ENCODE results near the gene RPS6KC1. TPM values are rescaled to one million over a fixed set of nuclear protein-coding genes. Genes with fewer than 3 reads are reported as not detected.

RPS6KC1 gene
- total RNA-seq, 1 donor from 2014 or later: 32.6 TPM

DNA sequence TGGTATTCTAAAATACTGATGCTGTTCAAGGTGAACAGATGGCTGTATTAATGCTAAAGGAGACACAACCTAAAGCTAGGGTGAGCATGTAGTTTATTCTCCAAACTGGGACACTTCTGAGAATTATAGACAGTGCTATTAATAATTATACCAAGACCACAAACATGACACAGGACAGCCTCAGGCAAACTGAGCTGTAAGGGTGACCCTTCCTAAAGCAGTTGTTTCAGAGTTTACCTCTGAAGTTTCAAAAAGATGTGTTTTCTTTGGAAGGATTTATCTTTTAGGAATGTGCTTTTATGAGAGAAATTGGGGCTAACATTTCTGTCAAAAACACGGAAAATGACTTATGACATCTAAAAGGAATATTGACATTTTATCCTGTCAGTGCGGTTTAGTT, 68.8 kb downstream of the RPS6KC1 start:
- Mint-ChIP-seq H3K27me3 (ENCODE audit: insufficient read depth, low read depth) (no peaks in the 10 kb centered on the region), H3K4me3 (no peak overlapping the region), H3K4me1 (peaks cover 2% of the 10 kb centered on the region), H3K27ac (no peak overlapping the region), H3K9me3 (no peaks in the 10 kb centered on the region), H3K36me3 (no peaks in the 10 kb centered on the region)
- Histone ChIP-seq H3F3A (ENCODE audit: low read depth) (no peaks in the 10 kb centered on the region), H3K27me3 (no peaks in the 10 kb centered on the region), H3K27ac (no peak overlapping the region), H4K20me1 (ENCODE audit: low read depth) (no peaks in the 10 kb centered on the region), H3K4me2 (no peak overlapping the region), H3K79me2 (ENCODE audit: low read depth) (no peaks in the 10 kb centered on the region), H3K9me3 (ENCODE audit: low read depth) (no peaks in the 10 kb centered on the region), H3K36me3 (no peaks in the 10 kb centered on the region), H2AFZ (replicated peaks) (no peak overlapping the region), H3K4me1 (no peaks in the 10 kb centered on the region), H3K9ac (no peak overlapping the region), H3K4me3 (no peak overlapping the region)
- TF ChIP-seq EZH2 (IDR thresholded peaks at IDR 0.05) (no peak), EZH2phosphoT487 (IDR thresholded peaks at IDR 0.05) (no peak)
- TF ChIP-seq, protein P1, sequence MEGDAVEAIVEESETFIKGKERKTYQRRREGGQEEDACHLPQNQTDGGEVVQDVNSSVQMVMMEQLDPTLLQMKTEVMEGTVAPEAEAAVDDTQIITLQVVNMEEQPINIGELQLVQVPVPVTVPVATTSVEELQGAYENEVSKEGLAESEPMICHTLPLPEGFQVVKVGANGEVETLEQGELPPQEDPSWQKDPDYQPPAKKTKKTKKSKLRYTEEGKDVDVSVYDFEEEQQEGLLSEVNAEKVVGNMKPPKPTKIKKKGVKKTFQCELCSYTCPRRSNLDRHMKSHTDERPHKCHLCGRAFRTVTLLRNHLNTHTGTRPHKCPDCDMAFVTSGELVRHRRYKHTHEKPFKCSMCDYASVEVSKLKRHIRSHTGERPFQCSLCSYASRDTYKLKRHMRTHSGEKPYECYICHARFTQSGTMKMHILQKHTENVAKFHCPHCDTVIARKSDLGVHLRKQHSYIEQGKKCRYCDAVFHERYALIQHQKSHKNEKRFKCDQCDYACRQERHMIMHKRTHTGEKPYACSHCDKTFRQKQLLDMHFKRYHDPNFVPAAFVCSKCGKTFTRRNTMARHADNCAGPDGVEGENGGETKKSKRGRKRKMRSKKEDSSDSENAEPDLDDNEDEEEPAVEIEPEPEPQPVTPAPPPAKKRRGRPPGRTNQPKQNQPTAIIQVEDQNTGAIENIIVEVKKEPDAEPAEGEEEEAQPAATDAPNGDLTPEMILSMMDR (IDR thresholded peaks at IDR 0.05): no peak
- no peak for DNase-seq (ENCODE audit: low spot score)

DNA sequence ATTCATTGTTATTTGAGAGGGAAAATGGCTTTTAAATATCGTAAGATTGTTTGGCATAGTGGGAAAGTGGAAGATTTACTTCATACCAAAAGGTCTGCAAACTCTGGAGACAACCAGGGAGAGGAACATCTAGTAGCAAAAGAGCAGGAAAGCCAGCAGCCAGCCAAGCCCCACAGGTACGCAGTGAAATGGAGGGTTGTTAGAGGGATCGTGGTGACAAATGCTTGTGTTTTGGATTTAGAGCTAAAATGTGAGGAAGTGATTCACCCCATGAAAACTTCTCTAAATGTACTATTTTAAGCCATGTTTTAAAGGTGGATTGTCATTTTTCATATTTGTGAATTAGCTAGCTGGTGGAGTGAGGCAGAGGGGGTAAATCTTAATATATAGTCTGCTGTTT, 69.3 kb downstream of the RPS6KC1 start:
- no peak overlapping the region for H3K4me2 ChIP-seq
- H3F3A ChIP-seq (ENCODE audit: low read depth): no peaks in the 10 kb centered on the region
- H3K4me3 ChIP-seq: no peak overlapping the region
- no peaks in the 10 kb centered on the region for H3K4me1 ChIP-seq
- H3K9ac ChIP-seq: no peak overlapping the region
- no peaks in the 10 kb centered on the region for H4K20me1 ChIP-seq (ENCODE audit: low read depth)
- no peak overlapping the region for H3K27ac Mint-ChIP-seq
- DNase-seq (ENCODE audit: low spot score): no peak
- no peaks in the 10 kb centered on the region for H3K27me3 Mint-ChIP-seq (ENCODE audit: insufficient read depth, low read depth)
- H3K4me3 Mint-ChIP-seq: no peak overlapping the region
- TF ChIP-seq, protein P1 (IDR thresholded peaks at IDR 0.05): no peak
- no peak for TF ChIP-seq EZH2phosphoT487 (IDR thresholded peaks at IDR 0.05)
- no peak for TF ChIP-seq EZH2 (IDR thresholded peaks at IDR 0.05)
- no peak overlapping the region for H2AFZ ChIP-seq (replicated peaks)
- no peaks in the 10 kb centered on the region for H3K79me2 ChIP-seq (ENCODE audit: low read depth)
- no peak overlapping the region for H3K27ac ChIP-seq
- no peaks in the 10 kb centered on the region for H3K9me3 Mint-ChIP-seq
- no peaks in the 10 kb centered on the region for H3K36me3 ChIP-seq
- H3K9me3 ChIP-seq (ENCODE audit: low read depth): no peaks in the 10 kb centered on the region
- no peaks in the 10 kb centered on the region for H3K27me3 ChIP-seq
- peaks cover 2% of the 10 kb centered on the region for H3K4me1 Mint-ChIP-seq
- H3K36me3 Mint-ChIP-seq: no peaks in the 10 kb centered on the region

DNA sequence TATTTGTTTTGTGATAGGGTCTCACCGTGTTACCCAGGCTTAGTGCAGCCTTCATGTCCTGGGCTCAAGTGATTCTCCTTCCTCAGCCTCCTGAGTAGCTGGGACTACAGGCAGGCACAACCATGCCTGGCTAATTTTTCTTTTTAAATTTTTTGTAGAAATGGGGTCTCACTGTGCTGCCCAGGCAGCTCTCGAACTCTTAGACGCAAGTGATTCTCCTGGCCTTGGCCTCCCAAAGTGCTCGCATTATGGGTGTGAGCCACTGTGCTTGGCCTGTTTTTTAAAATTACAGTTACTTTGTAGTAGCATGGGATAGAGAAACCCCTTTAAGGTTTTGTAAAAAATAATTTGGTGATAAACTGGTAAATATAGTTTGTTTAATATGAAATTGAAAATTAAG, 69.9 kb downstream of the RPS6KC1 start:
- DNase-seq (ENCODE audit: low spot score): no peak
- no peak for TF ChIP-seq EZH2 (IDR thresholded peaks at IDR 0.05)
- no peak for TF ChIP-seq EZH2phosphoT487 (IDR thresholded peaks at IDR 0.05)
- TF ChIP-seq, protein P1 (IDR thresholded peaks at IDR 0.05): no peak
- no peak overlapping the region for H3K4me3 ChIP-seq
- no peaks in the 10 kb centered on the region for H3K9me3 Mint-ChIP-seq
- no peak overlapping the region for H3K4me3 Mint-ChIP-seq
- no peak overlapping the region for H3K27ac Mint-ChIP-seq
- H3K4me1 Mint-ChIP-seq: peaks cover 2% of the 10 kb centered on the region
- no peaks in the 10 kb centered on the region for H3K36me3 Mint-ChIP-seq
- H3K27ac ChIP-seq: no peak overlapping the region
- H3K79me2 ChIP-seq (ENCODE audit: low read depth): no peaks in the 10 kb centered on the region
- H3K4me1 ChIP-seq: no peaks in the 10 kb centered on the region
- H3F3A ChIP-seq (ENCODE audit: low read depth): no peaks in the 10 kb centered on the region
- no peaks in the 10 kb centered on the region for H3K36me3 ChIP-seq
- H2AFZ ChIP-seq (replicated peaks): no peak overlapping the region
- H3K9me3 ChIP-seq (ENCODE audit: low read depth): no peaks in the 10 kb centered on the region
- no peak overlapping the region for H3K4me2 ChIP-seq
- H3K9ac ChIP-seq: no peak overlapping the region
- no peaks in the 10 kb centered on the region for H4K20me1 ChIP-seq (ENCODE audit: low read depth)
- no peaks in the 10 kb centered on the region for H3K27me3 Mint-ChIP-seq (ENCODE audit: insufficient read depth, low read depth)
- no peaks in the 10 kb centered on the region for H3K27me3 ChIP-seq
